HTERT RPE-1 (cell line): ENCODE results near the gene HPSE2.

ENCODE experiments used
- in situ Hi-C: fragments of 300-500 bp; cut with MboI; formaldehyde crosslinking; loops from 4 replicates; pipeline ENCODE4 v1.14.3; 2020; ENCODE audit warnings: low sequenced_read_pairs

HPSE2 gene

GRCh38 chr10:98855403-98856189 is 380.1 kb downstream of the HPSE2 start:
- in situ Hi-C loops: no loop called here

GRCh38 chr10:98852686-98853085 is 383.0 kb downstream of the HPSE2 start:
- in situ Hi-C loops: no loop called here

GRCh38 chr10:98848361-98848760 is 387.3 kb downstream of the HPSE2 start:
- in situ Hi-C loops: no loop called here

GRCh38 chr10:98846787-98847186 is 388.9 kb downstream of the HPSE2 start:
- in situ Hi-C loops: no loop called here

- in situ Hi-C loops: no loop called here
Observed at GRCh38 chr10:98833542-98833941, 402.1 kb downstream of the HPSE2 start.

- in situ Hi-C loops: no loop called here
Observed at GRCh38 chr10:98832738-98833137, 402.9 kb downstream of the HPSE2 start.

- in situ Hi-C loops: no loop called here
Observed at GRCh38 chr10:98832196-98832595, 403.5 kb downstream of the HPSE2 start.

- in situ Hi-C loops: no loop called here
Observed at GRCh38 chr10:98831391-98831790, 404.3 kb downstream of the HPSE2 start.

GRCh38 chr10:98825741-98826140 is 409.9 kb downstream of the HPSE2 start:
- in situ Hi-C loops: no loop called here

GRCh38 chr10:98817396-98817795 is 418.3 kb downstream of the HPSE2 start:
- in situ Hi-C loops: no loop called here

- in situ Hi-C loops: no loop called here
Observed at GRCh38 chr10:98815039-98815885, 420.4 kb downstream of the HPSE2 start.

GRCh38 chr10:98814470-98814869 is 421.2 kb downstream of the HPSE2 start:
- in situ Hi-C loops: no loop called here

GRCh38 chr10:98808282-98808892 is 427.3 kb downstream of the HPSE2 start:
- in situ Hi-C loops: no loop called here

GRCh38 chr10:98800263-98800662 is 435.4 kb downstream of the HPSE2 start:
- in situ Hi-C loops: no loop called here

GRCh38 chr10:98795467-98795866 is 440.2 kb downstream of the HPSE2 start:
- in situ Hi-C loops: no loop called here

- in situ Hi-C loops: no loop called here
Observed at GRCh38 chr10:98790817-98791216, 444.8 kb downstream of the HPSE2 start.

- in situ Hi-C loops: no loop called here
Observed at GRCh38 chr10:98778277-98778759, 457.3 kb downstream of the HPSE2 start.

- in situ Hi-C loops: no loop called here
Observed at GRCh38 chr10:98758463-98758862, 477.2 kb downstream of the HPSE2 start.

- in situ Hi-C loops: no loop called here
Observed at GRCh38 chr10:98748298-98748697, 487.4 kb downstream of the HPSE2 start.

GRCh38 chr10:98745645-98746044 is 490.0 kb downstream of the HPSE2 start:
- in situ Hi-C loops: no loop called here

GRCh38 chr10:98720551-98720950 is 515.1 kb downstream of the HPSE2 start:
- in situ Hi-C loops: no loop called here
